Endometrial microvascular endothelial cells (primary cell): ENCODE measurements around the gene TRMT112. TPM values are rescaled to one million over a fixed set of nuclear protein-coding genes. Genes with fewer than 3 reads are reported as not detected.

Experiments used
- in situ Hi-C: cut with HindIII; loops from 2 replicates; pipeline ENCODE4 v1.10.0; 2017; ENCODE audit warnings: low sequenced_read_pairs, low pct_unique_long_range_greater_than_20kb; ENCODE audit errors: inconsistent ontology term
- total RNA-seq: library from RNA; depleted of rRNA; stranded (reverse); fragments of >200 nt; gene quantifications from one replicate; pipeline ENCODE4 v1.2.3, GENCODE V29; 2015; ENCODE audit errors: inconsistent ontology term

TRMT112 gene
- total RNA-seq, 1 donor from 2014 or later: 256 TPM

DNA sequence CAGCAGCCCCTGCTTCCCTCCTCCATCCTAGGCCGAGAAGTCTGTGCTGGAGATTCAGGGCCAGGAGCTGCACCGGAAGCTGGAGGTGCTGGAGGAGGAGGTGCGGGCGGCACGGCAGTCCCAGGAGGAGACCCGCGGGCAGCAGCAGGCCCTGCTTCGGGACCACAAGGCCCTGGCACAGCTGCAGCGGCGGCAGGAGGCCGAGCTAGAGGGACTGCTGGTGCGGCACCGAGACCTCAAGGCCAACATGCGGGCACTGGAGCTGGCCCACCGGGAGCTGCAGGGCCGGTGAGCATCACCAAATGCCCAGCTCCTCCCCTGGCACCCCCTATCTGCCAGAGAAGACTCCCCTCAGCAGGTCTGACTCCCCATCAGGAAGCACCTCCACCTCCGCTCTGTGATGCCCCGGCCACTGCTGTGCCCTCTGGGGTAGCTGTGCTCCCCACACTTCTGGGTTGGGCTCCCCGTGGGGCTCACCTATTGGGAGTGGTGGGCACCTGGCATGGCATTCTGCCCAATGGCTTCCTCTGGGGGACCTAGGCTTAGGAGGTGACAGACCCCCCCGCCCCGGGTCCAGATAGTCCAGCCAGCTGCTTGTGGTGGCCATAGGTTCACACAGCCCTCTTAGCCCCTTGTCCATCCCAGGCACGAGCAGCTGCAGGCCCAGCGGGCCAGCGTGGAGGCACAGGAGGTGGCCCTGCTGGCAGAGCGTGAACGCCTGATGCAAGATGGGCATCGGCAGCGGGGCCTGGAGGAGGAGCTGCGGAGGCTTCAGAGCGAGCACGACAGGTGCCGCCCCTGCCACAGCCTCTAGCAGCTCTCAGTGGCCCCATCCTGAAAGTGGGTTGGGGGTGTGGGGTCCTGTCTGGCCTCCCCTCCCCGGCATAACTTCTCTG, 35.0 kb upstream of the TRMT112 start:
- in situ Hi-C loops: no loop called here

DNA sequence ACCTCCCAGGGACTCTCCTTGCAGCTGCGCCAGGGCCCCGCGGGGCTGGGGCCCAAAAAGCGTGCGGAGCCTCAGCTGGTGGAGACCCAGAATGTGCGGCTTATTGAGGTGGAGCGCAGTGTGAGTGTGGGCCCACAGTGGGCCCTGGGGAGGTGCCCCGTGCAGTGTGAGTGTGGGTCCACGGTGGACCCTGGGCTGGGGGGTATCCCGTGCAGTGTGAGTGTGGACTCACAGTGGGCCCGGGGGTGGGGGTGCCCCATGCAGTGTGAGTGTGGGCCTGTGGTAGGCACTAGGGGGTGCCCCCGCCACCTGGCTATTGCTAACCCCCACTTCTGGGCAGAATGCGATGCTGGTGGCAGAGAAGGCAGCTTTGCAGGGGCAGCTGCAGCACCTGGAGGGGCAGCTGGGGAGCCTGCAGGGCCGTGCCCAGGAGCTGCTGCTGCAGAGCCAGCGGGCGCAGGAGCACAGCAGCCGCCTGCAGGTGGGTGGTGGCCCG, 33.8 kb upstream of the TRMT112 start:
- in situ Hi-C loops: no loop called here

DNA sequence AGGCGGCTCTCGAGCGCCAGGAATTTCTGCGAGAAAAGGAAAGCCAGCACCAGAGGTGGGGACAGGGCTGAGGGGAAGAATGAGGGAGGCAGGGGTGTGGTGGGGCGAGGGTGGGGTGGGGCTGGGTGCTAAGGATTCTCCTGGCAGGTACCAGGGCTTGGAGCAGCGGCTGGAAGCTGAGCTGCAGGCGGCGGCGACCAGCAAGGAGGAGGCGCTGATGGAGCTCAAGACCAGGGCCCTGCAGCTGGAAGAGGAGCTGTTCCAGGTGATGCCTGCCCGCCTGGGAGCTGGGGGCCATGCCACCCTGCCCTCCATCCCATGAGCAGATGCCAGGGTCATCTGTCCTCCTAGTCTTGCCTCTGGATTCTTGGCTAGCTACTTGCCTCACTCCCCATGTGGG, 32.0 kb upstream of the TRMT112 start:
- in situ Hi-C loops: no loop called here

DNA sequence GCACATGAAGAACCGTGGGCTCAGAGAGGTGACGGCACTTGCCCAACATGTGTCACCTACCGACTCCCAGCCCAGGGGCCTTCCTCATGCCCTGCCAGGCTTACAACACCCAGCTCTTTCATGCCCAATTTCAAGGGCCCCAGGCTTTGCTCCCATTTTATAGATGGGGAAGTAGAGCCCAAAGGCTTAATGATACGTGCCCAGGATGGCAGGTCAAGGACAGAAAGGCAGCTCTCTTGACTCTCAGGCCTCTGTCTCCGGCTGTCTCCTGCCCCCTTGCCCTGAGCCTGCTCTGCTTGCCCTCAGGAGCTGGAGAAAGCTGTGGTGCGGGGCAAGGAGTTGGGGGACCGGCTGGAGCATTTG, 31.6 kb upstream of the TRMT112 start:
- in situ Hi-C loops: no loop called here

DNA sequence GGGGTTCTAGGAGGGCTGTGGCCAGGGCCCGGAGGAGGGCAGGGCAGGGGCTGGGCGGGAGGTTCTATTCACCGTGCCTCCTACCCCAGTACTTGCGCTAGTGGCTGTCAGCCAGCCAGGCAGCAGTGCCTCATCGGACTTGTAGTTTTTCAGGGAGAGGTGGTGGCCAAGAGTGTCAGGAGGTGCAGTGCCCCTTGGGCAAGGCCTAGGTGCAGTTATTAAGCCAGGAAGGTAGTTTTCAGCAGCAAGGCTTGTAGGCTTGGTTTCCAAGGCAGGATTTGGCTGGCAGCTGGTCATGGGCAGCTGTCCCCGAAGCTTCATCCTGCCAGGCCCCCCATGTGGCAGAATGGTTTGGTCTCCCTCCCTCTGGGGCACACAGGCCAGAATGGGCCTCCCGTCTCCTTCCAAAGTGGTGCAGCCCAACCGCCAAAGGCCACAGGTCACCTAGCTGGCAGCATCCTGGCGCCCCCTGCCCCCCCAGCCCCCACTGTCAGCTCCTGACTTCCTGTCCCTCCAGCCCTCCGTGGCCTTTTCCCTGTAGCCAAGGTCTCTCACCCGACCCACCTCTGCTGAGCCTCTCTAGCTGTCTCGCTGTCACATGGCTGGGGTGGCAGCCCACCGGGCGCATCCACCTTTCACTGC, 31.1 kb upstream of the TRMT112 start:
- in situ Hi-C loops: no loop called here

DNA sequence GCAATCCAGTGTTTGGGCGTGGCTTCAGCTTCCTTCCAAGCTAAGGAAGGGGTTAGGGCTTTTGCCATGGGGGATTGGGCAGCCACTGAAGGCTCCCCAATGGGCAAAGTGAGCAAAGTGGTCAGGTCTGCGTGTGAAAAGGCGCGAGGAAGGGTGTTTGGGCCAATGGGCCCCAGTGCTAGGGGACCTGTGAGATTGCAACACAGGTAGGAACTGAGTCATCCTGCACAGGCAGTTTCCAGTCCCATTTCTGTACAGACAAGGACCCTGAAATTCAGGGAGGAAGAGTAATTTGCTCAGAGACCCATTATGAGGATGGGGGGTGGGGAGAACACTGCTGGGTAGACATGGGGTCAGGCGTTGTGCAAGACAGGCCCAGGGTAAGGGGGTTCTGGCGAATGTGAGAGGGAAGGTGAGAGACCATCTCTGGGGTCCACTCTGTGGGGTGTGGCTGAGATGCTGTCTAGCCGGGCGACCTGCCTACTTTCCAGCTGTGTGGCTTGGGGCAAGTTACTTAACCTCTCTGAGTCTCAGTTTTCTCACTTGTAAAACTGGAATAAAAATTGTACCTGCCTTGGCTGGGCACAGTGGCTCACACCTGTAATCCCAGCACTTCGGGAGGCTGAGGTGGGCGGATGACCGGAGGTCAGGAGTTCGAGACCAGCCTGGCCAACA, 30.0 kb upstream of the TRMT112 start:
- in situ Hi-C loops: no loop called here

DNA sequence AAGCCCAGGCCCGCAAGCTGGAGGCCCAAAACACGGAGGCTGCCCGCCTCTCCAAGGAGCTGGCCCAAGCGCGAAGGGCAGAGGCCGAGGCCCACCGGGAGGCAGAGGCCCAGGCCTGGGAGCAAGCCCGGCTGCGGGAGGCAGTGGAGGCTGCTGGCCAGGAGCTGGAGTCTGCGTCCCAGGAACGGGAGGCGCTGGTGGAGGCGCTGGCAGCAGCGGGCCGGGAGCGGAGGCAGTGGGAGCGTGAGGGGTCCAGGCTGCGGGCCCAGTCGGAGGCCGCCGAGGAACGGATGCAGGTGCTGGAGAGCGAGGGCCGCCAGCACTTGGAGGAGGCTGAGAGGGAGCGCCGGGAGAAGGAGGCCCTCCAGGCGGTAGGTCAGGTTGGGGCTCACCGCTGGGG, 27.4 kb upstream of the TRMT112 start:
- in situ Hi-C loops: no loop called here

DNA sequence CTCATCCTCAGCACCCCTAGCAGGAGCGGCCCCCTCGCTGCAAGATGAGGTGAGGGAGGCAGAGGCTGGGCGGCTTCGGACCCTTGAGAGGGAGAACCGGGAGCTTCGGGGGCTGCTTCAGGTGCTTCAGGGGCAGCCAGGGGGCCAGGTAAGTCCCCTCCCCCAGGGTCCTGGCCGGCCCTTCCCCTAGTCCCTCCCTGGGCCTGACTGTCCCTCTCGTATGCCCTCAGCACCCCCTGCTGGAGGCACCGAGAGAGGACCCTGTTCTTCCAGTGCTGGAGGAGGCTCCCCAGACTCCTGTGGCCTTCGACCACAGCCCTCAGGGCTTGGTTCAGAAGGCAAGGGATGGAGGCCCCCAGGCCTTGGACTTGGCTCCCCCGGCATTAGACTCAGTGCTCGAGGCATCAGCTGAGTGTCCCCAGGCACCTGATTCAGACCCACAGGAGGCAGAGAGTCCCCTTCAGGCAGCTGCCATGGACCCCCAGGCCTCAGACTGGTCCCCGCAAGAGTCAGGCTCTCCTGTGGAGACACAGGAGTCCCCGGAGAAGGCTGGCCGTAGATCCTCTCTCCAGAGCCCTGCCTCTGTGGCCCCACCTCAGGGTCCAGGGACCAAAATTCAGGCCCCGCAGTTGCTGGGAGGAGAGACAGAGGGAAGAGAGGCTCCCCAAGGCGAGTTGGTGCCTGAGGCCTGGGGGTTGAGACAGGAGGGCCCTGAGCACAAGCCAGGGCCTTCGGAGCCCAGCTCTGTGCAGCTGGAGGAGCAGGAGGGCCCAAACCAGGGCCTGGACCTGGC, 26.6 kb upstream of the TRMT112 start:
- in situ Hi-C loops: no loop called here

DNA sequence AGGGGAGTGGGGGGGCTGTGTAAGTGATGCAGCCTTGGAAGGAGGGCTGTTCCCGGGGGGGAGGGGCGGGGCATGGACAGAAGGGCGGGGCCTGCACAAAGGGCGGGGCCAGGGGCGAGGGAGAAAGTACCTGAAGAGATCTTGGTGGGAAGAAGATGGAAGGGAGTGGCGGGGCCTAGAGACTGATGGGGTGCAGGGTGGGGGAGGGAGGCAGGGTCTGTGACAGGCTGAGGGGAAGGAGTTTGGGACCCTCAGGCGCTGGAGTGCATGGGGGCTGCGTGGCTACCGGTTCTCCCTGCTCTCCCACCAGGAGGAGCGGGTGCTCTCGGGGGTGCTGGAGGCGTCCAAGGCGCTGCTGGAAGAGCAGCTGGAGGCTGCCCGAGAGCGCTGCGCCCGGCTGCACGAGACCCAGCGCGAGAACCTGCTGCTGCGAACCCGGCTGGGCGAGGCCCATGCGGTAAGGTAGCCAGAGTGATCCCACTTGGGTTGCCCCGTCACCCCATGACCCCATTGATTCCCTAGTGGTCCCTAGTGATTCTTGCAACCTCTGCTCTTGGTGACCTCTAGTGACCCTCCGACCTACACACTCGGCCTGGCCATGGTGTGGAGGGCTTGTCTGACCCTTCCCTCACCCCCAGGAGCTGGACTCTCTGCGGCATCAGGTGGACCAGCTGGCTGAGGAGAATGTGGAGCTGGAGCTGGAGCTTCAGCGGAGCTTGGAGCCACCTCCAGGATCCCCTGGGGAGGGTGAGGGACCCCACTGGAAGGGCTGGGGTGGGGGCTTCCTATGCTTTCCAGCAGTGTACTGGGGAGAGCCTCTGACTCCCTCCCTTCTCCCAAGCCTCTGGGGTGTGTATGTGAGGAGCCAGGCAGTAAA, 25.7 kb upstream of the TRMT112 start:
- in situ Hi-C loops: no loop called here

DNA sequence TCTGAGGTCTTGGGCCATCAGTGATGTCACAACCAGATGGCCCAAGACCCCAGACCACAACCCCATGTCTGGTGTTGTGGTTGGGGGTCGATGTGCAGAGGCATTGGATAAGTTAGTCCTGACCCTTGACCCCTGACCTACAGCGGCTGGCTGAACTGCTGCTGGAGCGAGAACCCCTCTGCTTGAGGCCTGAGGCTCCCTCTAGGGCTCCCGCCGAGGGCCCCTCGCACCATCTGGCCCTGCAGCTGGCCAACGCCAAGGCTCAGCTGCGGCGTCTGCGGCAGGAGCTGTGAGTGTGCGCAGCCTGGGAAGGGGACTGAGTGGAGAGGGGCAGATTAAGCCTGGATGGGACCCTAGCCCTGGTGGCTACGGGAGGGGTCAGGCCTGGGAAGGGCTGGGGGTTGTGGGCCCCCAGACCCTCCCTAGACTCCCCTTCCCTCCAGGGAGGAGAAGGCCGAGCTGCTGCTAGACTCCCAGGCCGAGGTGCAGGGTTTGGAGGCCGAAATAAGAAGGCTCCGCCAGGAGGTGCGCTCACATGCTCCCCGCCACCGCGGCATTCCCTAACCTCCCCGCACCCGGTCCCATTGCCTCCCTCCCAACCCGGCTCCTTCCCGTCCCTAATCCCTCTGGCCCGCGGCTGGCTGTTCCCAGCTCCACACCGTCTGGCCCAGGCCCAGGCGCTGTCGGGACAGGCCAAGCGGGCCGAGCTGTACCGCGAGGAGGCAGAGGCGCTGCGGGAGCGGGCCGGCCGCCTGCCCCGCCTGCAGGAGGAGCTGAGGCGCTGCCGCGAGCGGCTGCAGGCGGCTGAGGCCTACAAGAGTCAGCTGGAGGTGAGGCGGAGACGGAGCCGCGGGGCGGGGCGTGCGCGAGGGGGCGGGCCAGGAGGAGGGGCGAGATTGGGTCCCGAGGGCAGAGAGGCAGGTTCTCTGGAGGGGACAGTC, 24.8 kb upstream of the TRMT112 start:
- in situ Hi-C loops: no loop called here

DNA sequence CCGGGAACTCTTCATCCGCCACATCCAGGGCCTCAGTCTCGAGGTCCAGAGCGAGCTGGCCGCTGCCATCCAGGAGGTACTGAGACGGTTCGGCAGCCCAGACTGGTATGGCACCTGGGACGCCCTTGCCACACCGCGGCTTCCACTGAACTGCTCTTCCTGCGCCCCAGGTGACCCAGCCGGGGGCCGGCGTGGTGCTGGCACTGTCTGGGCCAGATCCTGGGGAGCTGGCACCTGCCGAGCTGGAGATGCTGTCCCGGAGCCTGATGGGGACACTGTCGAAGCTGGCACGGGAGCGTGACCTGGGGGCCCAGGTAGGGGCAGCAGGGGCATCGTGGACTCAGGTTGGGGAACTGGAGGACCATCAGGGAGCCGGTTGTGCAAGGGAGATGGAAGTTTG, 24.1 kb upstream of the TRMT112 start:
- in situ Hi-C loops: no loop called here

DNA sequence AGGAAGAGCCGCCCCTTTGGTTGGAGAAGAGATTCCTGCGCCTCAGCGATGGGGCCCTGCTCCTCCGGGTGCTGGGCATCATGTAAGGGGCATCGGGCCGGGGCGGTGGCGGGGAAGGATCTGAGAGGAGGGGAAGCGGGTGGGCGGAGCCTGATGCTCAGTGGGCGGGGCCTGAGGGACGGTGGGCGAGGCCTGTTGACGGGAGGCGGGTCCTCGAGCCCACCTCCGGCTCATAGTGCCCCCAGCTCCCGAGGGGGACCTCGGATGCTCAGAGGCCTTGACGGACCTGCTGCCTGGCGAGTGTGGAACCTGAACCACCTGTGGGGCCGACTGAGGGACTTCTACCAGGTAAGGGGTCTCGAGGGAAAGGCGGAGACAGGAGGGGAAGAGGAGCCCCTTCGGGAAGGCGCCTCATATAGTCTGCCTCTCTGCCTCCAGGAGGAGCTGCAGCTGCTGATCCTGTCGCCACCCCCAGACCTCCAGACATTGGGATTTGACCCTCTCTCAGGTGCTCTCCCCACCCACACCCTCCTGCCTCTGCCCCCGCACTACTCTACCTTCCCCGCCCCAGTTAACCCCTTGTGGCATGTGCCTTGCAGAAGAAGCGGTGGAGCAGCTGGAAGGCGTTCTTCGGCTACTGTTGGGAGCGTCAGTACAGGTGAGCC, 23.4 kb upstream of the TRMT112 start:
- in situ Hi-C loops: no loop called here

DNA sequence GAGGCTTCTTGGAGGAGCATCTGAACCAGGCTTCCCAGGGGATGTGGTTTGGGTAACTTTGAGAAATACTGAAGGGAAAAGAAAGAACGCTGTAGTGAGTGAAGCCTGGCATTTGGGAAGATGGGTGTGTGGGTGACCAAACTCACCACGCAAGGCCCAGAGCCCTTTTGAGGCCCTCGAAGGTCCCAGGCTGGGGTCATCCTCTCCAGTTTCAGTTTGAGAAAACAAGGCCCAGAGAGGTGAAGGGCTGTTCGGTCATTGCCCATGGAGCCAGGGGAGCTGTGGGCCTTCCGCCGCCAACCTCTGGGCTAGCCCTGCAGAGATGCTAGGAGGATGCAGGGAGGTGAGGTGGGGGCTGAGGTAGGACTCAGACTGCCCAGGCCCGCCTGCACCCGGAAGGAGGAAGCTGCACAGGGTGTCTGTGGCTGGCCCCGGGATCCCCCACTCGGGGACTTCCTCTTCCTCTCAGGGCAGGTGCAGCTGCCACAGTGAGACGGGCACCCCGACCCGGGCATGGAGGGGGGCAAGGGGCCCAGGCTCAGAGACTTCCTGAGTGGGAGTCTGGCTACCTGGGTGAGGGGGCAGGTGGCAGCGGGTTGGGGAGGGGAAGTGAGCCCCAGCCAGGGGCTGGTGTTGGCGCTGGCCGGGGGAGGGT, 22.5 kb upstream of the TRMT112 start, which contains the start of gene CCDC88B:
CCDC88B (plus strand) TSS at position 451 of the 655 bp plus-strand sequence; CDS start at position 514, 63 bp downstream.
- in situ Hi-C loops: no loop called here

DNA sequence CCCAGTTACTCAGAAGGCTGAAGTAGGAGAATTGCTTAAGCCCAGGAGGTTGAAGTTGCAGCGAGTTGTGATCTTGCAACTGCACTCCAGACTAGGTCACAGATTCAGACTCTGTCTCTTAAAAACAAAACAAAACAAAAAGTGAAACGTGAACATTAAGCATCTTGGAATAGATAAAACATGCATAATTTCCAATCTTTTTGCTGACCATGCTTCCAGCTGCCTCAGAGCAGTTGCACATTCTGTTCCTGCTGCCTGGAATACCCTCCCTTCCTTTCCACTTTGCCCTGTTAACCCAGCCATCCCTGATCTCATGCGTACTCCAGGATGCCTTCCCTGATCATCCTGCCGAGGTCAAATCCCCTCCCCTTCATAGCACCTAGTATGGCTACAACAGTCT, 21.9 kb upstream of the TRMT112 start:
- in situ Hi-C loops: no loop called here

DNA sequence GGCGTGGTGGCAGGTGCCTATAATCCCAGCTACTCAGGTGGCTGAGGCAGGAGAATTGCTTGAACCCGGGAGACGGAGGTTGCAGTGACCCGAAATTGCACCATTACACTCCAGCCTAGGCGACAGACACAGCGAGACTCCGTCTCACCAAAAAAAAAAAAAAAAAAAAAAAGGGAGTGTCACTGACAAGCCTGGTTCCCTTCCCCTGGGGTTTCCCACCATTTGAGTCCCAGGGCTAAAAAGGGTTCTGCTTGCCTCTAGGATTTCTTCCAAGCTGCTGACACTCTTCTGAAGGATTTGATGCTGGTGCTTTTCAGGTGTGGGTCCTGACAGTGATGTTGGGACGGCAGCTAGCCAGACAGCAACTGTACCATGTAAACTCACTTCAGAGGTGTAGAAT, 21.4 kb upstream of the TRMT112 start:
- in situ Hi-C loops: no loop called here
